Cortex of kidney (tissue), 1 donor: ENCODE data around the gene CDX1.

ENCODE experiments used
- DNase-seq: peaks from one replicate; lab custom pipeline; 2025; lab: John Stamatoyannopoulos, UW

CDX1 gene

DNA sequence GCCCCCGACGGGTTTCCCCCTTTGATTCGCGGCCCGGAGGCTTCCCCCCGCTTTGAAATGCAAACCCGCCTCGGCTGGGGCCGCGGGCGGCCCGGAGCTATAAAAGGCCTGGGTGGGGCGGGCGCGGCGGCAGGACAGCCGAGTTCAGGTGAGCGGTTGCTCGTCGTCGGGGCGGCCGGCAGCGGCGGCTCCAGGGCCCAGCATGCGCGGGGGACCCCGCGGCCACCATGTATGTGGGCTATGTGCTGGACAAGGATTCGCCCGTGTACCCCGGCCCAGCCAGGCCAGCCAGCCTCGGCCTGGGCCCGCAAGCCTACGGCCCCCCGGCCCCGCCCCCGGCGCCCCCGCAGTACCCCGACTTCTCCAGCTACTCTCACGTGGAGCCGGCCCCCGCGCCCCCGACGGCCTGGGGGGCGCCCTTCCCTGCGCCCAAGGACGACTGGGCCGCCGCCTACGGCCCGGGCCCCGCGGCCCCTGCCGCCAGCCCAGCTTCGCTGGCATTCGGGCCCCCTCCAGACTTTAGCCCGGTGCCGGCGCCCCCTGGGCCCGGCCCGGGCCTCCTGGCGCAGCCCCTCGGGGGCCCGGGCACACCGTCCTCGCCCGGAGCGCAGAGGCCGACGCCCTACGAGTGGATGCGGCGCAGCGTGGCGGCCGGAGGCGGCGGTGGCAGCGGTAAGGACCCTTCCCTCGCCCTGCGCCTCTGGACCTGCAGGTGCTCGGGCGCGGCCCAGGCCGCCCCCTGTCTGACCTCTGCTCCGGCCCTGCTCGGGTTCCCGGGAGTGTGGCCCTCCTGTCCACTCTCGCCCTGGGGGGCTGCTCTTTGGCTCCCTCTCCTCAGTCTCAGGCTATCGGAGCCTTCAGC, at the start of gene CDX1:
Gene CDX1 (plus strand): TSS at position 129 of the 862 bp plus-strand sequence. CDS start 99 bp downstream, at position 228.
- DNase-seq, result no peak

DNA sequence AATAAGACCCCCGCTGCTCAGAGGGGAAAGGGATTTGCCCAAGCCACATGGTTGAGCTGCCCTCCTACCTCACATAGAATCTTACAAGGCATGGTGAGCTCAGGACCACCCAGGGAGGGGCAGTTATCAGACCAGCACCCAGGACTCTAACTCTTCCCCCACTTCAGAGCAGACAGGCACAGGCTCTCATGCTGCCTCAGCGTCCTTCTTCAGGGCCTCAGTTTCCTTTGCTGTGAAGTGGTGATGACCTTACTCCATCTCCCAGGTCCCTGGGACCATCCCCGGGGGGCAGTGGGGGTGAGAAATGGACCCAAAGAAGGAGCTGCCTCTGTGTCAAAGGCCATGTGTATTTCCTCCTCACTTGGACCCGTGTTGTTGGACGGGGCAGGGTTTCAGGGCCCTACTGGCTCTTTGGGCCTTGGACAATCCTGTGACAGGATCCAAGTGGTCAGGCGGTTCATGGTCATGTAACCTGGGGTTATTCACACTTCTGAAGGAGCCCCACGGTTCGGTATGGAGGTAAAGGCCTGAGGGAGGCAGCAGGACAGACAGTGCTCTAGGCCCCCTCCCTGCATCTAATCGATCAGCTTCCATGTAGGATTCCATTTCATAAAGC, 48.5 kb upstream of the CDX1 start:
- DNase-seq, result no peak

- DNase-seq, result no peak
Measured at GRCh38 chr5:150118561-150119229, 47.9 kb upstream of the CDX1 start.

- no peak for DNase-seq
Measured at GRCh38 chr5:150119421-150120061, 47.0 kb upstream of the CDX1 start.

DNA sequence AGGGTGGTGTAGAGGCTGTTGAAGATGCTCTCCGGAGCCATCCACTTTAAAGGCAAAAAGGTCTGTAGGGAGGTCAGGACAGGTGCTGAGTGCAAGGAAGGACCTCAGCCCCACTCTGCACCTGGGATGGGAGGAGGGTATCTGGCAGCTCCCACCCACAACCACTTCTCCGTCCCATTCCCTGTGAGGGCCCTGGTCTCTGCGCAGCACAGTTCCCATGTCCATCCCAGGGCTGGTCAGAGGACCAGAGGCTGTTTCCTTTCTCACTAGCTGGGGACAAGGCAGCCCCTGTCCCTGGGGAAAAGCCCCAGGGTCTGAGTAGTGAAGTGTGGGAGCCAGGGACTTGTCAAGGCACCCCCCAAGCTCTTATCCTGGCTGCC, 46.5 kb upstream of the CDX1 start:
- DNase-seq, result no peak

DNA sequence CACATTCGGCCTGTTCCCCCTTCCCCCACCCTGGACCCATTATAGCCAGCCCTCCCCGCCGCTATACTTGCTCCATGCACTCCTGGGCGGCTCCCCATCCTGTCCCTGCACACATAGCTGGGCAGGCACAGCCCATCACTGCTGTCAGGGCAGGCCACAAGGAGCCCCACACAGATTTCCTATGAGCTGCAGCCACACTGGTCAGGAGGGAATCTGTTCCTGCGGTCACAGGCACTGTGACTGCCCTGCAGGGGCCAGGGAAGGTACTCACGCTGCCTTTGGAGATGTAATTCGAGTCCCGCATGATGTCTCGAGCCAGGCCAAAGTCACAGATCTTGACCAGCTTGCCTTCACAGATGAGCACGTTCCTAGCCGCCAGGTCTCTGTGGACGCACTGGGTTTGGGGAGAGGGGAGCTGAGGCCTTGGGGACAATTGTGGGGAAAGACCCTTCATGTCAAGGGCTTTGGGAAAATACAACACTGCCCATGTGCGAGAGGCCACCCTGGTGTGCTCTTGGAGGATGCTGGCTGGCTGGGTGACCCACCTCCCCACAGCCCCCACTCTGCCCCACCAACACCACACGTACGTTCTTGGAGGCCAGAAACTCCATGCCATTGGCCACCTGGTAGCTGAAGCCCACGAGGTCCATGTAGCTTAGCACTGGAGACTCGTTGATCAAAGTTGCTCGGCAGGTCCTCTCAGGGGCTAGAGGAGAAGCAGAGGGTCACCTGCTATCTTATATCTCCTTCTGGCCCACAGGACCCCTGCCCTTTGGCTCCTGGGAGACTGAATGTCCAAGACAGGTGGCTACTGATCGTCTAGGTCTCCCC, 45.7 kb upstream of the CDX1 start:
- DNase-seq, result no peak

DNA sequence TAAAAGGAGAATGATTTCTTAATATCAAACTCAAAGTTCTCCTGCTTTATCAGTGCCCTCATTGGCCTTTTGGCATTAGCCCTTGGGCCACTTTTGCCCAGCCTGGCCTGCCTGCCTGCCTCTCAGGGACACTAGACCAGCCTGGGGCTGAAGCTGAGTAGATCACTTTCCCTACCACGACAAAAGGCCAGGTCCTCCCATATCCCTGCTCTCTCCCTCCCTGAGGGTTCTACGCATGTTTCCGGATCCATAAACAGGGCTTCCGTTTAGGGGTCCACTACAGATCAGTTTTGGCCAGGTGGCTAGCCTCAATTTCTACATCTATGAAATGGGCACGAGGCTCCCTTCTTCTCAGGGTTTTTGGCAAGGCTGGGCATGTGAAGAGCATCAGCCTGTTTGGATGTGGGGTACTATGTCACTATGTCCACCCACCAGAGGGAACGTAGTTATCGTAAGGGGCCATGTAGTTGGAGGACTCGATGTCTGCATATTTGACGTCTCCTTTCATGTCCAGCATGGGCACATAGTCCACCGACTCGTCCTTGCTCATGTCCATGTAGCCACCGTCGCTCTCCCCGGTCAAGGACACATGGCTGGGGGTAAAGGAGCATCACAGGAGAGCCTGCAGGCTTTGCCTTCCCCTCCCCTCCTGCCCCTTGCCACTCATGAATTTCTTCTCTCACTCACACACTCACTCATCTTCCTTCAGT, 45.0 kb upstream of the CDX1 start:
- no peak for DNase-seq

- DNase-seq, result no peak
Measured at GRCh38 chr5:150122158-150122510, 44.4 kb upstream of the CDX1 start.

DNA sequence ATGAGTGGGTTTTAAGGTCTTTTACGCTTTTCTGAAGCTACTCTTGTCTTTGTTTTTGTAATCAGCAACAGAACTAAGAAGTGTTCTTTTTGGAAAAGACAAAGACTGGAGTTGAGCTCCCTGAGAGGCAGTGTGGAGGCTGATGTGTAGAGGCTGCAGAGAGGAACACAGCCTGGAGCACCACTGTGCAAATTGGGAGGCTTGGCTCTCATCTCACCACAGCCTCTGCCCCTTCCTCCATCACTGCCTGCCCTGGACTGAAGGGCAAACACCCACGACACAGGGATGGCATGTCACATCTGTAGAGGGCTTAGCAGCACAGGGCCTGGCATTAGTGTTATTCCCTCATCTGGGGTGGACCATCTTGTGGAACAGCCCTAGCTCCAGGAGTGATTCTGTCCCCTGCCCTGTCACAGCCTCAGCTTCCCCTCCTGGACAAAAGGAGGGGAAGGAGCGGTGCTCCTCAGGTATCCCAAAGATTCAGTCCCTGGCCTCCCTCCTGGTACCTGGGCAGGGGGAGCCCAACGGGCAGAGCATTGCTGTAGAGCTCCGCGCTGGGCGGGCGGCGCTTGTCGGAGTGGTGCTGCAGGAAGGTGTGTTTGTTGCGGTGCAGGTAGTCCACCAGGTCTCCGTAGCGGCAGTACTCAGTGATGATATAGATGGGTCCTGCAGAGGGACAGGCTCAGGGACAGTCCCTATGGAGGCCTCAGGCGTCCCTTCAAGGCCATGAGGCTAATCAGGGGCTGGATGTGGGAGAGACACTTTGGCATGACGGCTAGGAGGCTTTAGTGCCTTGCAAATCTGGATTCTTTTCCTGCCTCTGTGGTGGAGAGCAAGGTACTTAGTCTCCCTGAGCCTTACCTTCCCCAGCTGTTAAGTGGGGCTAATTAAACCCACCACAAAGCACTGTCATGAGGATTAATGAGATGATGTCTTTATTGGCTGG, 43.8 kb upstream of the CDX1 start:
- DNase-seq, result no peak

GRCh38 chr5:150123542-150123941, 43.0 kb upstream of the CDX1 start:
- DNase-seq, result no peak

DNA sequence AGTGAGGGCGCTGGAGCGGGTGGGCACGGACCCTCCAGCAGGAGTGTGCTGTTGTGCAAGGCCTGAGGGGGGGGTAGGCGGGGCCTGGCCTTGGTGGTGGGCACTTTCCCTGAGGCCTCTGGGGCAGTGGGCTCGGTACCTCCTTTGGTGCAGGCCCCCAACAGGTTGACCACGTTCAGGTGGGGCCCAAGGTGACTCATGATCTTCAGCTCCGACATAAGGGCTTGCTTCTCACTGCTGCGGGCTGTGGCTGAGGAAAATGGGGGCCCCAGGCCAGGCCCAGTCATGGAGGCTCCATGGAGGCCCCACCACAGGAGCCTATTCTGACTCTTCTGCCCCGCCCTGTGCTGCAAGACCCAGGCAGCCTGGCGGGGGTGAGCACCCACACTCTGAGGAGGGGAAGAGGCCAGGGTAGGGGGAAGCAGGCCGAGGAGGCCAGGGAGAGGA, 42.4 kb upstream of the CDX1 start:
- DNase-seq, result no peak

GRCh38 chr5:150124596-150124995, 42.0 kb upstream of the CDX1 start:
- no peak for DNase-seq

DNA sequence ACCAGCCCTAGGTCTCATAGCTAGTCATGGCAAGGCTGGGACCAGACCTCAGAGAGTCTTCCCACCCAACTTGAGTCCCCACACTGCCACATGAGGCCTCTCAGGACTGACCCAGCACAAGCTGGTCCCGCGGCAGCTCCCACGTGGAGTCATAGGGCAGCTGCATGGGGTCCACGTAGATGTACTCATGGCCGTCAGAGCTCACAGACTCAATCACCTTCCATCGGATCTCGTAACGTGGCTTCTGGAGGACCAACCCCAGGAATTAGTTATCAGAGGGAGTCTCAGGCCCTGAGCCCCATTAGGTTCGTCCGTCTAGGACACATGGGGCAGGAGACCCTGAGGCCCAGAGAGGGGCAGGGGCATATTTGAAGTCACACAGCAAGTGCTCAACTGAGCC, 41.2 kb upstream of the CDX1 start:
- DNase-seq, result no peak

DNA sequence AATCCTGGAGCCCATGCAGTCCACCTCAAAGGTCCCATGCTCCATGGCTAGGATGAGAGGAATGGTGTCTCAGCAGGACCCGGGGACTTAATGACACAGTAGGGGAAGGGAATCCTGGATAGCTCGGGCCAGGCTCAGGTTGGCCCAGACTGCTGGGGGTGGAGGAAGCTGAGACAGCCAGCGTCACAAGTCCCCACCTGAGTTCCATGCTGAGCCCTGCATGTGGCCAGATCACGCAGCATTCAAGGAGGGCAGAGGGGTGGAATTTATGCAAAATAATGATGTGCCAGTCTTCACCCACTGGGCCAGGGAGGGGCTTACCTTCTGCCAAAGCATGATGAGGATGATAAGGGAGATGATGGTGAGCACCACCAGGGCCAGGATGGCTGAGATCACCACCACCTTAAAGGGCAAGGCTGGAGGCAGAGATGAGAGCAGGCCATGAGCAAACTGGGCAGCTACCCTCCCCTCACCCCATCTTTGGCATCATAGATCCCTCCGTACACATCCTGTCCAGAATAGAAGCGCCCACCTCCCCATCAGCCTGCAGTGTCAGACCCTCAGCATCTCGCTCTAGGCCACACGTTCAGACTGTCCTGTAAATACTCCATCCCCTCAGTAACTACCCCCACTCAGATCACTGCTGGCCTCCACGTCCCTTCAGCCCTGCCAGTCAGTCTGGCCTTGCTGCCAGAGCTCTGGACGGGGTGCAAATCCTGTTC, 40.2 kb upstream of the CDX1 start:
- no peak for DNase-seq

DNA sequence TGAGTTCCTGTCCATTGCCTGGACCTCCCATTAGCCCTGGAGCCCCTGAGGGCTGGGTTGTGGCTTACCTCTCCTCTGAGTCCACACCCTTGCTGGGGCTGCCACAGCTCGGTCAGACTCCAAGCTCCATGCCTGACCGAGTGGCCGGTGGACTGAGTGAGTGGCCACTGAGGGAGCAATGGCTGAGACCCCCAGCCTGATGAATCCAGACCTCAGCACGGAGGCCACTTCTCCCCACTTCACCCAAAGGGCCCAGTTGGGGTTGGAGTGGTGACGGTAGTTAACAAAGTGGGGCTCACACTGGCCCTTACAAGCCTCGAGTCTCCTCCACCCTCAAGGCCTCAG, 39.7 kb upstream of the CDX1 start:
- DNase-seq, result no peak

DNA sequence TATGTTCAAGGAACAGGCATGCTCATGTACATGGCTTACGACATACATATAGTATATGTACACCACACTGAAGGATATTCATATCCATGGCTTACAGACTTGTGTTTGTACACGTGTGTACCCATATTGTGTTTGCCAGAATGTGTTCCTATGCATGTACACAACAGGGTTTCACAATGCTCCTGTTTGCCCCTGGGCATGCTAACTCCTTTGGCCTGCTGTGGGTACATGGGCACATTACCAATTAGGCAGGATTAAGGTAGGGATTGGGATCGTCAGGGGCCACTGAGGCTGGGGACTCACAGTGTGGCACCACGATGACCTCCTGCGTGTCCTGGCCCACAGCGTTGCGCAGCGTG, 37.1 kb upstream of the CDX1 start:
- no peak for DNase-seq

DNA sequence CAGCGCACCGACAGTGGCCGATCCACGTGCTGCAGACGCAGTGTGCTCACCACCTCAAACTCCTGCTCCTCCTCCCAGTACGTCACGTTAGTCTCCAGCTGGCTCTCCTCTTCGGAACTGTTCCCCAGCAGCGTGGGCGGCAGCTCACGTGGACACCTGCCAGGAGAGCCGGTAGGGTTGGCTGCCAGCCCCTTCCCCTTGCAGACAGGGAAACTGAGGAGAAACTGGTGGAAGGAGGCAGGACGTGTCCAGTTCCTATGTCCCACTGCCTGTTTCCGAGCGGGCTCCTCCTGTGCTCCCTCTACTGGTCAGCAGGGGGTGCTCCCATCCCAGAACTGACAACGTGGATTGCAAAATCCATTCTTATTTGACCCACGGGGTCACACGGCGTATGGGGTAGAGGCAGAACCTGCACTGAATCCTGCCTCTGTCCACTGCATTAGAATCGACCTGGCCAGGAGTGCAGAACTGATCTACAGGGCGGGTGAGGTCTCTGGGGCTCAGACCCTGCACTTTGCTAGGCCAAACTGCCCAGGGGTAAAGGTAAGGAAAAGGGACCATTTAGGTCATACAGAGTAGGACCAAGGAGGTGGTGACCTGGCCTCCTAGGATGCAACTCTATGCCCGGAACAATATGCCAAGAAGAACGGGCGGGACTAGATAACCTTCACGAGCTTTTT, 36.6 kb upstream of the CDX1 start:
- DNase-seq, result no peak

DNA sequence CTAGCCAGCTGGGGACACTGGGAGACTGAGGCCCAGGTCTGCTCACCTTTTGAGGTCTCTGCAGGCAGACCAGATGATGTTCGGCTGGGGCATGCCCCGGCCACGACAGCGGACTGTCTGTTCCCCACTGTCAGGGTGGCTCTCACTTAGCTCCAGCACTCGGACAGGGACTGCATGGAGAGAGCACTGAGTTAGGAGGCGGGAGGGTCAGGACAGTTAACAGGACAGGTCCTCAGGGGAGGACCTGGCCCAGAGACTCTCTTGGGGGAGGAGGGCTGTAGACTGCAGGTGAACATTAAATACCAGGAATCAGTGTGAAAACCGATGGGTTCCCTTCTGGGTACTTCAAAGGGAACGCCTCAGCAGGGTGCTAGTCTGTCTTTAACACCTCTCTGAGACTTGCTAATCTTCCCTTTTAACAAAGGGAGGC, 36.1 kb upstream of the CDX1 start:
- DNase-seq, result no peak

GRCh38 chr5:150131461-150131860, 35.1 kb upstream of the CDX1 start:
- DNase-seq, result no peak
